ENCODE results near the gene MUS81.
A peak's percentile ranks its signal among the peaks of the same experiment; 100 is the strongest.

The MUS81 gene

GRCh38 chr11:65870307-65870658 is 10.1 kb downstream of the MUS81 start:
- no peak overlapping the region for H3K27ac ChIP-seq (replicated peaks)
- H3K27me3 ChIP-seq (ENCODE audit: insufficient read depth, poor library complexity, severe bottlenecking): no peaks in the 10 kb centered on the region
- no peak for TF ChIP-seq SPI1 (IDR thresholded peaks at IDR 0.05; ENCODE audit: borderline replicate concordance, low read depth)
- no peak for TF ChIP-seq CTCF (IDR thresholded peaks at IDR 0.05; ENCODE audit: insufficient read depth, low read length)
- TF ChIP-seq GABPA (IDR thresholded peaks at IDR 0.05; ENCODE audit: low read depth): no peak
- TF ChIP-seq REST (IDR thresholded peaks at IDR 0.05; ENCODE audit: insufficient replicate concordance, low read depth): no peak
- no peak overlapping the region for H3K4me3 ChIP-seq (replicated peaks; ENCODE audit: insufficient read depth, low read length)
- no peak for DNase-seq (ENCODE audit: low read depth in 1 of 2, low spot score in 1 of 2)

GRCh38 chr11:65870706-65871681 is 10.8 kb downstream of the MUS81 start:
- peak in 1 of 2 experiments; percentile 68 for DNase-seq (ENCODE audit: low read depth in 1 of 2, low spot score in 1 of 2)
- Histone ChIP-seq H3K4me3 (replicated peaks; ENCODE audit: insufficient read depth, low read length) (no peak overlapping the region), H3K27me3 (ENCODE audit: insufficient read depth, poor library complexity, severe bottlenecking) (no peaks in the 10 kb centered on the region), H3K27ac (replicated peaks) (no peak overlapping the region)
- TF ChIP-seq POLR2AphosphoS5 (IDR thresholded peaks at IDR 0.05; ENCODE audit: low read depth) (no peak), GABPA (IDR thresholded peaks at IDR 0.05; ENCODE audit: low read depth) (no peak), REST (IDR thresholded peaks at IDR 0.05; ENCODE audit: insufficient replicate concordance, low read depth) (no peak), CTCF (IDR thresholded peaks at IDR 0.05; ENCODE audit: insufficient read depth, low read length) (no peak), SPI1 (IDR thresholded peaks at IDR 0.05; ENCODE audit: borderline replicate concordance, low read depth) (no peak)

GRCh38 chr11:65871811-65872548 is 11.7 kb downstream of the MUS81 start:
- DNase-seq (ENCODE audit: low read depth in 1 of 2, low spot score in 1 of 2): no peak
- Histone ChIP-seq H3K4me3 (replicated peaks; ENCODE audit: insufficient read depth, low read length) (no peak overlapping the region), H3K27ac (replicated peaks) (no peak overlapping the region)

More at GRCh38 chr11:65871811-65872548, 11.7 kb downstream of the MUS81 start:
- TF ChIP-seq POLR2AphosphoS5 (IDR thresholded peaks at IDR 0.05; ENCODE audit: low read depth): no peak
- TF ChIP-seq GABPA (IDR thresholded peaks at IDR 0.05; ENCODE audit: low read depth): no peak
- TF ChIP-seq CTCF (IDR thresholded peaks at IDR 0.05; ENCODE audit: insufficient read depth, low read length): no peak
- no peak for TF ChIP-seq SPI1 (IDR thresholded peaks at IDR 0.05; ENCODE audit: borderline replicate concordance, low read depth)
- no peak for TF ChIP-seq REST (IDR thresholded peaks at IDR 0.05; ENCODE audit: insufficient replicate concordance, low read depth)
- no peaks in the 10 kb centered on the region for H3K27me3 ChIP-seq (ENCODE audit: insufficient read depth, poor library complexity, severe bottlenecking)

Data from HL-60 (cell line).